ENCODE results near the gene BRWD1. TPM values are rescaled to one million over a fixed set of nuclear protein-coding genes. Genes with fewer than 3 reads are reported as not detected.
A peak's percentile ranks its signal among the peaks of the same experiment; 100 is the strongest.

BRWD1 gene
- total and polyA plus RNA-seq, 2 experiments from 2014 or later, result 35.2 to 75.5 TPM

- TF ChIP-seq REST (IDR thresholded peaks at IDR 0.05; ENCODE audit: unreplicated experiment), result no peak
- no peak for TF ChIP-seq EZH2 (IDR thresholded peaks at IDR 0.05; ENCODE audit: low read depth, unreplicated experiment)
- TF ChIP-seq CTCF (conservative IDR thresholded peaks at IDR 0.05; ENCODE audit: low read depth in 2 of 2), result no peak
- no peak for TF ChIP-seq CREB1 (CRISPR knock-in tag; IDR thresholded peaks at IDR 0.05; ENCODE audit: low read depth)
These were observed 171.9 kb downstream of the BRWD1 start (continued) for GRCh38 chr21:39141502-39141901.

- H3K4me1 Mint-ChIP-seq, result peaks cover 13% of the 10 kb centered on the region; the same call in 2 of the 3 replicates
- Histone ChIP-seq H3K27me3 (ENCODE audit: insufficient read depth) (no peaks in the 10 kb centered on the region), H3K36me3 (ENCODE audit: insufficient read depth) (no peaks in the 10 kb centered on the region), H3K27ac (ENCODE audit: low read depth) (peak overlapping the region; percentile 52), H3F3A (replicated peaks; ENCODE audit: low read depth) (no peaks in the 10 kb centered on the region), H3K9me2 (ENCODE audit: insufficient read depth) (no peaks in the 10 kb centered on the region), H3K4me3 (no peak overlapping the region), H3K79me2 (replicated peaks; ENCODE audit: insufficient read depth) (no peaks in the 10 kb centered on the region), H3K4me1 (ENCODE audit: insufficient read depth) (peaks cover 15% of the 10 kb centered on the region), H3K4me2 (peak overlapping the region; percentile 16; the same call in 1 of the 2 replicates), H2AFZ (peak overlapping the region; percentile 91), H4K20me1 (replicated peaks; ENCODE audit: insufficient read depth) (no peaks in the 10 kb centered on the region)
- no peaks in the 10 kb centered on the region; the same call in 2 of the 3 replicates for H3K9me3 Mint-ChIP-seq
- H3K27me3 Mint-ChIP-seq (ENCODE audit: insufficient read depth, low read depth, poor library complexity), result peaks cover 7% of the 10 kb centered on the region
- H3K36me3 Mint-ChIP-seq (ENCODE audit: low read depth), result no peaks in the 10 kb centered on the region
- DNase-seq (ENCODE audit: low spot score) (peak; percentile 56), ATAC-seq (peak; percentile 84)
- no peak overlapping the region for H3K4me3 Mint-ChIP-seq
- H3K27ac Mint-ChIP-seq, result peak overlapping the region; percentile 61; the same call in 1 of the 2 replicates
- no peak for TF ChIP-seq REST (IDR thresholded peaks at IDR 0.05; ENCODE audit: unreplicated experiment)
- no peak for TF ChIP-seq STAT1 (IDR thresholded peaks at IDR 0.05; ENCODE audit: unreplicated experiment)
- no peak for TF ChIP-seq EZH2 (IDR thresholded peaks at IDR 0.05; ENCODE audit: low read depth, unreplicated experiment)
- TF ChIP-seq ZNF331 (CRISPR knock-in tag; IDR thresholded peaks at IDR 0.05; ENCODE audit: low read depth), result no peak
- 0 out of 2 replicates have a peak, but pooled peaks have one; percentile 62 for TF ChIP-seq ZNF114 (CRISPR knock-in tag; IDR thresholded peaks at IDR 0.05)
- no peak for TF ChIP-seq CREB1 (CRISPR knock-in tag; IDR thresholded peaks at IDR 0.05; ENCODE audit: low read depth)
These were observed 175.9 kb downstream of the BRWD1 start for GRCh38 chr21:39137248-39138178.

Data from GM23338 (cell line).